Measurements from ENCODE around the gene L3MBTL4. TPM values are rescaled to one million over a fixed set of nuclear protein-coding genes. Genes with fewer than 3 reads are reported as not detected.

L3MBTL4 gene
- total RNA-seq, 1 donor from 2014 or later = 0.56 TPM

DNA sequence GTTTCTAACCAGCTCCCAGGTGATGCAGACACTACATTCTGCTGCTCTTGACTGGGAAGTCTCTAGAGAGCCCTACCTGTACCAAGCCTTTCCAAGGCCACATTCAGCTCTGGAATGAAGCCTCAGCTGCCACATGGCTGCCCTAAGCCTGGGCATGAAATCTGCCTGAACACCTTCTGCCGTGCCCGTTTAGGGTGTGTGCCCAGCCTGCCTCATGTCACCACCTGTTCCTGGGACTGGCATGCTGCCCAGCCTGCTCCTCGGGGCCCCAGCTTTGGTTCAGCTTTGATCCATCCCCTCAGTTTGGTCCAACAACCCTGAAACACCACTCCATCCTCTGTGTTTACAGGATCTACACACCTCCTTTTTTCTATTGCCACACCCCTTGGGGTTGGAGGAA lies 210.9 kb downstream of the L3MBTL4 start:
- H3K27me3 Mint-ChIP-seq (ENCODE audit: unreplicated experiment) = no peaks in the 10 kb centered on the region
- H3K27ac Mint-ChIP-seq (ENCODE audit: unreplicated experiment) = no peak overlapping the region
- H3K36me3 Mint-ChIP-seq (ENCODE audit: low read depth, unreplicated experiment) = no peaks in the 10 kb centered on the region
- DNase-seq (ENCODE audit: low spot score) = no peak
- H3K9me3 Mint-ChIP-seq (ENCODE audit: unreplicated experiment) = no peaks in the 10 kb centered on the region
- peaks cover 8% of the 10 kb centered on the region for H3K4me1 Mint-ChIP-seq (ENCODE audit: unreplicated experiment)
- no peak overlapping the region for H3K4me3 Mint-ChIP-seq (ENCODE audit: unreplicated experiment)
- no peak for TF ChIP-seq CTCF (IDR thresholded peaks at IDR 0.05; ENCODE audit: unreplicated experiment)

- Mint-ChIP-seq H3K27me3 (ENCODE audit: unreplicated experiment) (no peaks in the 10 kb centered on the region), H3K9me3 (ENCODE audit: unreplicated experiment) (no peaks in the 10 kb centered on the region), H3K36me3 (ENCODE audit: low read depth, unreplicated experiment) (no peaks in the 10 kb centered on the region), H3K4me1 (ENCODE audit: unreplicated experiment) (peaks cover 8% of the 10 kb centered on the region), H3K27ac (ENCODE audit: unreplicated experiment) (no peak overlapping the region), H3K4me3 (ENCODE audit: unreplicated experiment) (no peak overlapping the region)
- TF ChIP-seq CTCF (IDR thresholded peaks at IDR 0.05; ENCODE audit: unreplicated experiment) = no peak
- no peak for DNase-seq (ENCODE audit: low spot score)
Measured at GRCh38 chr18:6202861-6203260, 211.8 kb downstream of the L3MBTL4 start.

DNA sequence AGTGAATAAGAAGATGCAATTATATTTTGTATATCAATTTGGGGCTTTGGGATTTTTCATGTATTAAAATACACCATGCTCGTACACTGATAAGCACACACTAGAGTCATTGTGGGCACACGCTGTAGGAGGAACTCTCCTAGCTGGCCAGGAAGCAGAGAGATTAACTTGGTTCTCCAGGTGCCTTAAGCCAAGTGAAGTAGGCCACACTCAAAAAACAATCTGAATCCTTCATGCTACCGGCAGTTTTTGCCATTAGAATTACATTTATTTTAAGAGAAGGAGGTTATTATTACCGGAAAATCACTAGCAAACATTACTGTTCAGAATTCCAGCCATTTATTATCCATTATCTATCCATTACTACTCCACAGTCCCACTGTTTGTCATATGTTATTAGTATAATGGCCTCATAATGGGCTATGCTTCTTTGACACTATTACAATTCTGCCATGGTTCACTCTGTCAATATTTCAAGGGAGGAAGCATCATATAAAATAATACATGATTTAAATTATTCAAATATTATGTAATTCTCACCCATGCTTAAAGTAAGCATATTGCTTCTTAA lies 214.4 kb downstream of the L3MBTL4 start:
- no peaks in the 10 kb centered on the region for H3K9me3 Mint-ChIP-seq (ENCODE audit: unreplicated experiment)
- no peak for DNase-seq (ENCODE audit: low spot score)
- H3K4me1 Mint-ChIP-seq (ENCODE audit: unreplicated experiment) = peaks cover 8% of the 10 kb centered on the region
- H3K4me3 Mint-ChIP-seq (ENCODE audit: unreplicated experiment) = no peak overlapping the region
- H3K27me3 Mint-ChIP-seq (ENCODE audit: unreplicated experiment) = no peaks in the 10 kb centered on the region
- no peak overlapping the region for H3K27ac Mint-ChIP-seq (ENCODE audit: unreplicated experiment)
- TF ChIP-seq CTCF (IDR thresholded peaks at IDR 0.05; ENCODE audit: unreplicated experiment) = no peak
- no peaks in the 10 kb centered on the region for H3K36me3 Mint-ChIP-seq (ENCODE audit: low read depth, unreplicated experiment)

- H3K4me1 Mint-ChIP-seq (ENCODE audit: unreplicated experiment) = peaks cover 8% of the 10 kb centered on the region
- H3K36me3 Mint-ChIP-seq (ENCODE audit: low read depth, unreplicated experiment) = no peaks in the 10 kb centered on the region
- H3K27me3 Mint-ChIP-seq (ENCODE audit: unreplicated experiment) = no peaks in the 10 kb centered on the region
- no peak overlapping the region for H3K4me3 Mint-ChIP-seq (ENCODE audit: unreplicated experiment)
- no peaks in the 10 kb centered on the region for H3K9me3 Mint-ChIP-seq (ENCODE audit: unreplicated experiment)
- no peak for TF ChIP-seq CTCF (IDR thresholded peaks at IDR 0.05; ENCODE audit: unreplicated experiment)
- H3K27ac Mint-ChIP-seq (ENCODE audit: unreplicated experiment) = no peak overlapping the region
- no peak for DNase-seq (ENCODE audit: low spot score)
Measured at GRCh38 chr18:6199777-6200176, 214.9 kb downstream of the L3MBTL4 start.

GRCh38 chr18:6198585-6198984 lies 216.1 kb downstream of the L3MBTL4 start:
- DNase-seq (ENCODE audit: low spot score) = no peak
- H3K27me3 Mint-ChIP-seq (ENCODE audit: unreplicated experiment) = no peaks in the 10 kb centered on the region
- no peak overlapping the region for H3K27ac Mint-ChIP-seq (ENCODE audit: unreplicated experiment)
- H3K4me3 Mint-ChIP-seq (ENCODE audit: unreplicated experiment) = no peak overlapping the region
- no peaks in the 10 kb centered on the region for H3K9me3 Mint-ChIP-seq (ENCODE audit: unreplicated experiment)
- peaks cover 8% of the 10 kb centered on the region for H3K4me1 Mint-ChIP-seq (ENCODE audit: unreplicated experiment)
- no peak for TF ChIP-seq CTCF (IDR thresholded peaks at IDR 0.05; ENCODE audit: unreplicated experiment)
- no peaks in the 10 kb centered on the region for H3K36me3 Mint-ChIP-seq (ENCODE audit: low read depth, unreplicated experiment)
